NCI-H2196 (cell line): ENCODE measurements around the gene KAZALD1.

ENCODE experiments used
- DNase-seq: peaks from one replicate; lab custom pipeline; 2025; ENCODE audit not compliant: unreplicated experiment; lab: John Stamatoyannopoulos, UW

The KAZALD1 gene

DNA sequence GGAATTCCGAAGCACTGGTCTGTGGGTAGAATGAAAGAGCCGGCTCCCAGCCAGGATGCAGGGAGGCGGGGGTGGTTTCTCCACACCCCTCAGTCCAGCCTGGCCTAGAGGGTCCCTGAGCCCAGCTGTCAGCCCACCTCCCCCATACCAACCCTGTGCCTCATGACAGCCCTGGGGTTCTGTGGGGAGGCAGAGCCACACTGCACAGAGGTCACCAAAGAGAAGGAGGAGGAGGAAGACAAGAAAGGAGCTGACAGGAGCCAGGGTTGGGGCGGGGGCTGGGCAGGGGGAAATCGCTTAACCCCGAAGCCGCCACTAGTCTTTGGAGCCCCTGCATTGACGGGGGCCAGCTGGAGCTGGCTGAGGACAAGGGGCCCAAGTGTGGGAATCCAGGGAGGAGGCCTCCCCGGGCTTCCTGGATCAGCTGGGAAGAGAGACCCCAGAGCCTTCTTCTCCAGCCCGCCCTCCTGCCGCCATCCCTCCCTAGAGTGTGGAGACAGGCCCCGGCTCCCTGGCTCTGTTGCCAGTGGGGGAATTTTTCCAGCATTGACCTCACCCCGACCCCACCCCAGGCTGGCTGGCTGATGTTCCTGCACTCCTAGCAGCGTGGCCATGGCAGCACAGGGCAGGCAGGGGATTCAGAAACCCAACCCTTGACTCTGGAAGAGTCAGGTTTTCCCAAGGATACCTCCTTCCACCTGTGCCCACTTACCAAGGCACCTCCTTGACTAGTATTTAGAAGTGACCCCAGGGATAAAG, 32.5 kb downstream of the KAZALD1 start:
- no peak for DNase-seq

DNA sequence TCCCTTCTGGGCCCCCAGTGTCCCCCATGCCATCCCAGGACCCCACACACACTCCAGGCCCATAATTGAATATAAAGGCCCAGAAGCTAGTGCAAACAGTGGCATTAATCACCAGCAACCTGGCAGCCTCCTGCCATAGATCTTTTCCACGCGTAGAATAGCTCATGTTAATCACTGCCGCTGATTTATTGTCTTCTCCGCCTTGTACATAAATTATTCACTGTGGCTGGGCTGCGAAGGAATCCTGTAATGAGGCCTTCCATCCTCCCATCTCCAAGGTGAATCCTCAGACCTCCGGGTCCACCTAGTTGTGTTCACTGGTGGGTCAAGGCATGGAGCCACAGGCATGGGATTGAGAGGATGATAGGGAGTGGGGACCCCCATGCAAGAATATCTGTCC, 33.2 kb downstream of the KAZALD1 start:
- no peak for DNase-seq

DNA sequence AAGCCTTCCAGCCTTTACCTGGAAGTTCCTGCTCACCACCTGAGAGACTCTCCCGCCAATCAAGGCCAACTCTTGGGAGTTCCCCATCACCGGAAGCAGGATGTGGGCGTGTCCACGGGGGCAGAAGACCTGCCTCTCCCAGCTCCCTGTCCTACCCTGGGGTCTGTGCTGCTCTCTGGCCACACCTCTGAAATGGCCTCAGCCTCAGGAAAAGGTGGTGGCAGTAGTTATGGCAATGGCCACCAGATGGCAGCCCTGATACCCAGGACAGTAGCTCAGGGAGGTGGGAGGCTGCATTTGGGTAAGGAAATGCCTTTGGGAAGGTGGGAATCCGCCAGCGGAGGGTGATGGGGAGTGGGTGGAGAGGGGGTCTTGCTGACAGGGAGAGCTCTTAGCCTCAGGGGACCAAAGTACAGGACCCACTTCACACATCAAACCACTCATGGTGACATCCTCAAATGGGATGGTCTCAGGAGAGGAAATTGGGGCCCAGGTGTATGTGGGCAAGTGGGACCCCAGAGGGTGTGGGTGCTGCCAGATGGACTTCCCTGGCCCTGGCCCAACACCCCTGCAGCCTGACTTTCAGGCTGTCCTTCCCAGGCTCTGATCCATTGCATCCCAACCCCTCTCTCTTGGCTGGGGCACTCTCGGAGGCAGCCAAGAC, 33.9 kb downstream of the KAZALD1 start:
- peak; percentile 66 for DNase-seq

DNA sequence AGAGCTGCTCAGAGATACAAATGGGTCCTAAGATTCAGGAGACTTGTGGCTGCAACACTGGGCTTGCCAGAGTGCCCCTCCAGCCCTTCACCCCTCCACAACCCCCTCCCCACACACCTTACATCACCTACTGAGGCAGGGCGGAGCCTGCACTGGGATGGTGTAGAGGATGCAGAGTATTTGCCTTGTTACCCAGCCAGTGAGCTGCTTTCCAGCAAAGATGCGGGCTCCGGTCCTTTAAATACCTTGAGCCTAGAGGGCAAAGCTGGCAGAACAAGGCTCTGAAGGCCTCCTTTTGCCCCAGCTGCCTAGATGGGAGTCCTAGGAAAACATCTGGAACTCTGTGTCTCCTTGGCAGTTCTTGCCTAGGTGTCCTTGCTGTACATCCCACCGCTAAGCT, 34.6 kb downstream of the KAZALD1 start:
- DNase-seq: no peak

DNA sequence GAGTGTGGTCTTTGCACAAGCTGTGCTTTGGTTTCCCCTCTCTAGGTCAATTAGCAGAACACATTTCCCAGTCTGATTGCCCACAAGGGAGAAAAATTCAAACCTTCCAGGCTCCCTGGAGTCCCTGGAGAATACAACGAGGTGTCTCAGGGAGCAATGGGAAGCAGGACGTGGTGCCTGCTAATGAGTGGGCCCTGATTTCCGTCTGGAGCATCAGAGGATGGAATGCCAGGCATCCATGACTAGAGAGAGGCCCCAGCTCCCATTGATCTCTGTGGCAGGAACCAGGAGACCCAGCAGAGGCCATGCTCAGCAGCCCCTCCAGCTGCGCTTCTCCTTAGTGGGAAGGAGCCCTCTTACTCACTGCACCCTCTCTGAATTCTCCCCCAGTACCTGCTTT, 36.1 kb downstream of the KAZALD1 start:
- no peak for DNase-seq

DNA sequence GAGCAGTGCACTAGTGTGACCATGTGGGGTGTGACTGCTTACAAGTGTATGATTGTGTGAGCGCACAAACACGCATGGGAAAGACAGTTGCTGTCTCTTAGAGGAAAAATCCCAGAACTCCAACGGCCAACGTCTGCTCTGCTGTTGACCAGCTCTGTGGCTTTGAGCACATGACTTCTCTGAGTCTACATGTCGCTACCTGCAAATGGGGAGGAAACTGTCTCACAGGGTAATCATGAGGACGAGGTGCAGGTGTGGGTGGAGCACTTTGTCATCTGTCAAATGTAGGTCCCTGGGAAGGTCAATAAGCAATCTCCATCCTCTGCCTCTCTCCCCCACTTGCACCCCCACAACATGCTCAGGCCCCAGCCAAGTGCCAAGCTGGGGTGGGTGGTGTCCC, 38.1 kb downstream of the KAZALD1 start:
- no peak for DNase-seq

DNA sequence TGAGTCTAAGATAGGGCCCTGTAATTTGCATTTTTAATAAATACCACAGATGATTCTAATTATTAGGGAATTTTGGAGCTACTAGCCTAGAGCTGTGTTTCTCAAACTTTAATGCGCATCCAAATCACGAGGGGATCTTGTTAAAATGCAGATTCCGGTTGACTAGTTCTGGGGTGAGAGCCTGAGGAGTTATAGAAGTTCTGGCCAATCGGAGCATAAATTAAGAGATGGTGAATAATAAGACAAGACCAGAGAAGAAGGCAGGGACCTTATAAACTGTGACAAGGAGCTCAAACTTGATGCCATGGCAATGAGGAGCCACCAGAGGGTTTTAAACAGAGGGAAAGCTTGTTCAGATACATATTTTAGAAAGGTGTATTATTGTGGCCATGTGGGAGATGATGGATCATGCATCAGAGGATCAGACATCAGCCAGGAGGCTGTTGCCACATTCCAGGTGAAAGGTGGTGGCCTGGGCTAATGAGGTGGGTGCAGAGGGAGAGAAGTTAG, 39.6 kb downstream of the KAZALD1 start:
- no peak for DNase-seq

DNA sequence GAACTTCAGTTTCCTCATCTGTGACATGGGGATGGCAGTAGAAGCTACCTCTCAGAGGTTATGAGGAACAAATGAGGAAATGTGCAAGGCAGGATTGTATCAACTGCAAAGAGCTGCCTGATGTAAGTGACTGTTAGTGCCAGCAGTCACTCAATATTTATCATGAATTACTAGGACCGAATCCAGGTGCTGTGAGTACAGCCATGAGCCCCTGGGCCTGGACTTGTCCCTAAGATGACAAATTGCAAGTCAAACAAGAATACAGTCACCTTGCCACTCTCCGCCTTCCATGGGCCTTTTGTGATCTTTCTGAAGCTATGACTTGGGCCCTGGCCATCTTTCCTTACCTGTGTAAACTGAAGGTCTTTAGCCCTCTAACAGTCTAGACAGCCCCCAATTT, 41.6 kb downstream of the KAZALD1 start:
- no peak for DNase-seq

DNA sequence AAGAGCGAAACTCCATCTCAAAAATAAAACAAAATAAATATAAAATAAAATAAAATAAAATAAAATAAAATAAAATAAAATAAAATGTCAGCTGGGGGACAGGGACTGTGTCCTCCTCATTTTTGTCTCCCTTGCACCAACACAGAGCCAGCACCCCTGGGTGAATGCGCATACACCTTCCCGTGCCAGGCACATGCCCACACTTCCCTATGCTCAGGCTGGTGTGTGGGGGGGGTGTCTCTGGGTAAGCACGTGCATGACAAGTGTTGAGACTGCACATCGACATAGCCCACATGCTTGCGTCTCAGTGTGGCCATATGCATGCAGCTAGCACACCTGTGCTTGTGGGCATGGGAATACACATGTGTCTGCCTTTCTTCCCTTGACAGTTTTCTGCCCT, 44.6 kb downstream of the KAZALD1 start:
- no peak for DNase-seq

- DNase-seq: no peak
Observed at GRCh38 chr10:101107771-101108170, 46.0 kb downstream of the KAZALD1 start.

- DNase-seq: no peak
Observed at GRCh38 chr10:101110856-101111523, 49.2 kb downstream of the KAZALD1 start.

GRCh38 chr10:101111547-101111946, 49.8 kb downstream of the KAZALD1 start:
- no peak for DNase-seq

GRCh38 chr10:101112799-101113594, 51.2 kb downstream of the KAZALD1 start:
- DNase-seq: no peak

- no peak for DNase-seq
Observed at GRCh38 chr10:101113890-101114403, 52.2 kb downstream of the KAZALD1 start.

GRCh38 chr10:101114646-101115045, 52.9 kb downstream of the KAZALD1 start:
- no peak for DNase-seq
